Central memory CD4-positive, alpha-beta T cell (primary cell): ENCODE data around the gene SLC17A3.

Experiments
- DNase-seq: peaks from one replicate; pipeline ENCODE4 v3.0.0; 2022
- total RNA-seq, 3 experiments: gene quantifications; one replicate each; lab custom pipeline; 2026; lab: John Stamatoyannopoulos, UW

The SLC17A3 gene, protein sequence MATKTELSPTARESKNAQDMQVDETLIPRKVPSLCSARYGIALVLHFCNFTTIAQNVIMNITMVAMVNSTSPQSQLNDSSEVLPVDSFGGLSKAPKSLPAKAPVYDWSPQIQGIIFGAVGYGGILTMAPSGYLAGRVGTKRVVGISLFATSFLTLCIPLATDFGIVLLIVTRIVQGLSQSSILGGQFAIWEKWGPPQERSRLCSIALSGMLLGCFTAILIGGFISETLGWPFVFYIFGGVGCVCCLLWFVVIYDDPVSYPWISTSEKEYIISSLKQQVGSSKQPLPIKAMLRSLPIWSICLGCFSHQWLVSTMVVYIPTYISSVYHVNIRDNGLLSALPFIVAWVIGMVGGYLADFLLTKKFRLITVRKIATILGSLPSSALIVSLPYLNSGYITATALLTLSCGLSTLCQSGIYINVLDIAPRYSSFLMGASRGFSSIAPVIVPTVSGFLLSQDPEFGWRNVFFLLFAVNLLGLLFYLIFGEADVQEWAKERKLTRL
- total RNA-seq = 0.04 to 0.19 (median 0.11) reads per million in 3 experiments

DNA sequence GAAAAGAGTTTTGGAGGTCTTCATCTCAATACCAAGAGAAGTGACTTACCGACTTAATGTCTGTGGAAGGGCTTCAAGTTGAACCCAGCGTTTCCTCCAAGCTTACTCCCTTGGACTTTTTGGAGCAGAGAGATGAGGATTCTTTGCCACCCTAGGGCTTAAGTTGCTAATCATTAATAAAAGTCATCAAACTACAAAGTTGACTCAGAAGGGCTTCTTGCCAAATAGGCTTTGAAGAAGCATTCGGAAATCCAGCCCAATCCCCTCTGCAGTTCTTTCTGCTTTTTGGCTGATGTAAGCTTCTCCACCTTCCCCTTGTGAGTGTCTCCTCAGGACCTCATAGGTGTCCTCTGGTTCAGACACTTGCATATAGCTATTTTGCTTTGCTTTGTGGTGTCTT is at the start of gene SLC17A3:
TSS of gene SLC17A3 (minus strand) at position 126 of the 400 bp plus-strand sequence. CDS start 5,856 bp downstream, outside the sequence.
- DNase-seq = no peak

DNA sequence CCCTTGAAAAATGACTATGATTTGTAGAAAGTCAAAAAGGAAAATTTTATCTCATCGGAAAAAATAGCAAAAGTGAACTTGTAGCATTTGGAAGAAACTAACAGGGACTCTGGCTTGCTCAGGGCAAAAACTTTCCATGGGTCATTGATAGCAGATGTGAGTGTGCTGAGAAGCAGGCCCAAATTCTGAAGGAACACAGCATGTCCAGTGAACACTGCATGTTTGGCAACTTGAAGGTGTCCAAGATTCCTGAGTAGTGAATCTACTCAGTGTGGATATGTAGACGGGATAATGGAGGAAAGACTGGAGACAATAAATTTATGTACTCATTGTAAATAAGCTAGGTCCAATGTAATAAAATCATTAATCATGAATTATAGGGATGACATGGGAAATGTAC is 48.3 kb upstream of the SLC17A3 start:
- DNase-seq = no peak

DNA sequence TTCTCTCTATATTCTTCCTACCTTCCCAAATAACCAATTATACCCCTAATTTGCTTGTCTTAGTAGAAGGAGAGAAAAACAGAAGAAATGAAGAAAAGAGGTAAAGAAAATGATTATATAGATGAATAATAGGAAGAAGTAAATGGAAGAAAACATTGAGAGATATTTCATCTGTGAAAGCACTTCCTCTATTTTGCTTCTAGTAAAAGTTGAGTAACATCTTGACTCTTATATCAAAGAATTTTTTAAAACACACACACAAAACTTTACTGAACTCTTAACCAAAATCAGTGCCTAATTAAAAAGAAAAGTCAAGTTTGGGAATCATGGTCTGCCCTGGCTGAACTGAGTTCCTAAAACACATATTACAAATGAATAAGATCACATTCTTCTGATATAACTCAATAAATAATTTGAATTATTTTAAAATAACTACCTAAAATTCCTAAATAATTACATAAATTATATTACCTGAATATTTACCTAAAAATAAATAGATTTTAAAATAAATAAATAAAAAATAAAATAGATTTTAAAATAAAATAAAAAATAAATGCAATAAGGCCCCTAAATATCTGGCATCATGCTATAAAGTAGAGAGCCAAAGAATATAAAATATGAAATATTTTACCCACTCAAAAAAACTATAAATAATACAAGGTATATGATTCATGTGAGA is 47.6 kb upstream of the SLC17A3 start:
- no peak for DNase-seq

DNA sequence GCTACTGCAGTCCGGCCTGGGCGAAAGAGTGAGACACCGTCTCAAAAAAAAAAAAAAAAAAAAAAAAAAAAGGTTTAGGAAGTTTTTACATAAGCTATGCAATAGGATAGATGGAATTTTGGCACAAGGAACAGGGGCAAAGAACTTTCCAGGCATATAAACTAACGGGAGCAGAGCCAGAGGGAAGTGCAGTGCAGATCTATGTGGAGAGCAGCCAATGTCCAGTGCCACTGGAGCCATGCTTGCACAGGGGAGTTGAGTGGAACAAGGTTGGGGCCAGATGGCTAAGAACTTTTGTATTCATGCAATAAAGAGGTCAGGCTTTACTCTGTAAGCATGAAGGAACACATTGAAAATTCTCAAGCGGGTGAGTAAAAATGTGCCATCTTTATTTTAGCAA is 45.6 kb upstream of the SLC17A3 start:
- no peak for DNase-seq

DNA sequence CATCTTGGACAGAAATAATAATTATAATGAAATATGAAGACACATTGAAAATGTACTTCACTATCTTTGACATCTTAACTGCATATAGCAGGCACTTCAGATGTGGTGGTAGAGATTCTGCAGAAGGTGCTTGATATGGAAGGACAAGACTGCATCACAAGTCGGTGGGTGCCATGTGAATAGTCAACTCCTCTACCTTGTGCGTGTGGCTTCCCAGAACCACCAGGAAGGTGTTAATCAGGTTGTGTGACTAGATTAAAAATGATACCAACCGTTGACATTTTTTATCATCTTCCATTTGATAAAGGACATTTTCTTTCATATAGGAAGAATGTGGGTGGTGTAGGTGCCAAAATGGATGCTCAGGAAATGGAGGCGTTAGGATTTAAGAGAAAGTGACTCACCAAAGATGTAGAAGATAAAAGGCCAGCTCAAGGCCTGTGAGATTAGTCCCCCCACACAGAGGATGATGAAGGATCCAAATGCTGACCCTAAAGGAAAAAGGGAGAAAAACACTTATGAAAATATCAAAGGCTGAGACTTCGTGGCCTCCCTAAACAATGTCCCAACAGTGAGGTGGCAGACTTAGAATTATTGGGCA is 44.1 kb upstream of the SLC17A3 start:
- DNase-seq = no peak

DNA sequence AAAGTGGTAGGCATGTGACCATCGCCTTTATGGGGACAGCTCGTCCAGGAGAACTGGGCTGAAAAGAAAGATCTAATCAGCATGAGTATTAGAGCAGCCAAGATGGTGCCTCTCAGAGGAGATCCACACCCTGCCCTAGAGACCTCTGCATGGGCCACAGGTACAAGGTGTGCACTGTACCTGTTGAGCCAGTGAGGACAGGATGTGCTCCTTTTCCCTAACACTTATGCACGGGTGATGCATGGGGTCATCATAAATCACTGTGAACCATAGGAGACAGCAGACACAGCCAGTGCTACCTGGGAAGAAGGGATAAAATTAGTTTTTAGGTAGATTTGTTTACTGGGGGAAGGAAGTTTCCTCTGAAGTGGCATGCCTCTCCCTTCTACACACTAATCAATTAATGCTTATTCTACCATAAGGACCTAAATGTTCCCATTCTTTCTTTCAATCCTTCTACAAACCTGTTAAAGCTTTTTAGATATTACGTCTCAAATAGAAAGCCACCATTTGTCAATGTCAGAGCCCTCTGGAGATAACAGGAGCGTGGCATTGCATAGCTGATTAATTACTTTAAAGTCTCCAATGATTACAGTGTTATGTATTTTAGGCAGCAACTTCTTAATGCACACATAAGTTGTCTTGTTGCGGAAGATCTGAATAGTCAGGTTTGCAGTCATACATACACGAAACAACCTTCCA is 42.9 kb upstream of the SLC17A3 start:
- no peak for DNase-seq

DNA sequence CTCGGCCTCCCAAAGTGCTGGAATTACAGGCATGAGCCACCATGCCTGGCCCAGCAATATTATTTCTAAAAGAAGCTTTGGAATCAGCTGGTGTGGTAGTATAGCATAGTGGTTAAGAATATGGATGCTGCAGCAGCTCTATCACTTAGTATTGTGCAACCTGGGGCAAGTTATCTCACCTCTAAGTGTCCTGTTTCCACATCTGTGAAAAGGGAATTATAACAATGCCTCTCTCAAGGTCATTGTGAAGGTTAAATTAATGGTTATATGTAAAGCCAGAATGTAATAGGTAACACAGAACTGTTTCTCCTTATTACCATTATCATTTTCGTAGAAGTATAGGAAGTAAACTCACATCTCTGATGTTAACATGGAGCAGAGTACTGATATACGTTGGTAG is 42.3 kb upstream of the SLC17A3 start:
- no peak for DNase-seq

DNA sequence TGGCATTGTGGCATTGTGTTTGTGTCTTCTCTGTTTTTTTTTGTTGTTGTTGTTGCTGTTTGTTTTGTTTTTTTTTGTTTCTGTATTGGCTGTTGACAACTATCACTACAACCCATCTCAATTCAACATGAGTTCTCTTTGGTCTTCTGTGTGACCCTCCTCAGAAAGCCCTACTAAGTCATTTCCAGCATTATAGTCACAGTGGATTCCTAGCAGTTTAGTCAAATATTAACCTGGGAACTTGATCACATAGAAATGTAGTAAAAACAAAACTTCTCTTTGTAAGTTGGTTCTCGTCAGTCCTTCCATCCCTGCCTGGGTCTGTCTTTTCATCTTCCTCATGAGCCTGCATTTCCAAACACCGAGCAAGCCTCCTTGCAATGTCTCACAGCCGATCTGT is 39.7 kb upstream of the SLC17A3 start:
- DNase-seq = no peak

DNA sequence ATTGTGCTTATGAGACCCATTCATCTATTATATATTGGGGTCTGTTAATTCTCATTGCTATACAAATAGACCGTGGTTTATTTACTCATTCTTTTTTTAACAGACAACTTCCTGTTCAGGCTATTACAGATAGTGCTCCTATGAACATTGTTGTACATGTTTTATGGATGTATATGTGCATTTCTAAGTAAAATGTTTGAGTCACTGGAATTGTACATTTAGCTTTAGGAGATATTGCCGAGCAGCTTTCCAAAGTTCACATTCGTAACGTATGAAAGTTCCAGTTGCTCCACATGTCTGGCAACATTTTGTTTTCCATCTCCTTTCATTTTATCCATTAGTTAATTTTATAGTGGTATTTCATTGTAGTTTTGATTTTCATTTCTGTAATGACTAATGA is 37.3 kb upstream of the SLC17A3 start:
- DNase-seq = no peak

DNA sequence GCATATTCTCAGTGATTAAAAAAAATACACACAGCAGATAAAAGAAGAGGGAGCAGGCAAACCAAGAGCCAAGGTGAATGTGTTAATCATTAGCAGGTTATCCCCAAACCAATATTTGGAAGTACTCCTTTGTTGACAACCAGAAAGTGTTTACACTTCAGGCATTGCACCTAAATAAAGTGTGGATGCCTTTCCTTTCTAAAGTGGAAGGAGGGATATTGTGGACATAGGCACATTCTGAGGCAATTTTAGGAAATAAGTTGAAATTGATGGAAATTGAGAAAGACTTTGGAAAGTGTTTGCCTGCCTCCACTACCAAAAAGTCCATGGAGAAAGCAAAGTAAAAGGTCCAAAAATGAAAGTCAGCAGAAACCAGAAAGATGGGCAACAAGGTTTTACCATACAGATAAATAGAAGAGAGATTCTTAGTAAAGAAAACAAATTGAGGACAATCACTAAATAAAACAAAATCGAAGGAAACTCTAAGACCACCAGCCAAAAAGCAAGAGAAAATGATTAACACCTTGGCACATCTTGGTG is 33.5 kb upstream of the SLC17A3 start:
- no peak for DNase-seq

DNA sequence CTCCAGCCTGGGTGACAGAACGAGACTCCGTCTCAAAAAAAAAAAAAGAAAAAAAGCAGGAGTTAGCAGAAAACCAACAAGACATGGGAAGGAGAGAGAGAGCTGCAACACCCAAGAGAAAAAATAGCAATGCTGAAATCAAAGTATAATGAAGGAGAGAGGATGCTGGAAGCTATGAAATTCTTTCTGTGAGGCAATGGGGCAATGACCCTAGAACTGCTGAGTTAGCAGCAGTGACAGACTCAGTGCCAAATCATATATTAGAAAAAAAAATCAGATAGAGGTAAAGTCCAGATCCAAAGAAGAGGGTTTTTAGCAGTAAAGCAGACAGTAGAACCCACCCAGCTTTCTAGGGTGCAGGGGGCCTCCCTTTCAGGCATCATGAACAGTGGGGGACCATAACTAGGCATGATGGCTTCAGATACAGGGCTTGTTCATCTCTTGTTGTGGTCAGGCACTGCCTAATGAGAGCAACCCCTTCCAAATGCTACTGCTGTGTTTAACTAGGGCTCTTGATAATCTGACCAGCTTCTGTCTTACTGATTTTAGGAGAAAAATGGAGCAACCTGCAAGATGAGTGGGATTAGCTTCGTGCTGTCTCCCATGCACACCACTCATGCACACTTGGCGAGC is 29.5 kb upstream of the SLC17A3 start:
- no peak for DNase-seq

DNA sequence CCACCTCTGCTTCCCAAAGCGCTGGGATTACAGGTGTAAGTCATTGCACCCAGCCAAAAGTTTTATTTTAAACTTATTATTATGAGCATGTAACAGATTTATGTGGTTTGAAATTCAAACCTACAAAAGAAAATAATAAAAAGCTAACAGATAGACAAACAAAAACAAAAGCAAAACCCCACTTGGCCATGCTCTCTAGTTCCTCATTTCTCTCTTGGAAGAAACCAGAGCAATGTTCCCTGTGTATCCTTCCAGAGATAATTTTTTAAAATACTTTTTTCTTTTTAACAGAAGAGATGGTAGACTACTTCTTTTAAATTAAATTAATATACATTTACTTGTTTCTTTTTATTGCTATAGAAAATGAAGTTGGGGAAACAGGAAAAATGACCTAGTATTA is 28.0 kb upstream of the SLC17A3 start:
- no peak for DNase-seq

DNA sequence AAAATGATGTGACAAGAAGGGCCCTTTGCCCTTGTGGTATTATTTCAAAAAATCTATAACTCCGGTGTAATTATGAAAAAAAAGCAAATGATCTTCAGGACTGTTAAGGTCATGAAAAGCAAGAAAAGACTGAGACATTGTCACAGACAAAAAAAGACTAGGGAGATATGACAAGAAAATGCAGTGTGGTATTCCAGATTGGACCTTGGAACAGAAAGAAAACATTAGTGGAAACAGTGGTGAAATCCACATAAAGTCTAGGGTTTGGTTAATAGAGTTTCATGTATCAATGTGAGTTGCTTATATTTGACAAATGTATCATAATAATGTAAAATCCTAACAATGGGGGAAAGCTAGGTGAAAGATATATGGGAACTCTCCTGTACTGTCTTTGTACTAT is 26.8 kb upstream of the SLC17A3 start:
- no peak for DNase-seq

DNA sequence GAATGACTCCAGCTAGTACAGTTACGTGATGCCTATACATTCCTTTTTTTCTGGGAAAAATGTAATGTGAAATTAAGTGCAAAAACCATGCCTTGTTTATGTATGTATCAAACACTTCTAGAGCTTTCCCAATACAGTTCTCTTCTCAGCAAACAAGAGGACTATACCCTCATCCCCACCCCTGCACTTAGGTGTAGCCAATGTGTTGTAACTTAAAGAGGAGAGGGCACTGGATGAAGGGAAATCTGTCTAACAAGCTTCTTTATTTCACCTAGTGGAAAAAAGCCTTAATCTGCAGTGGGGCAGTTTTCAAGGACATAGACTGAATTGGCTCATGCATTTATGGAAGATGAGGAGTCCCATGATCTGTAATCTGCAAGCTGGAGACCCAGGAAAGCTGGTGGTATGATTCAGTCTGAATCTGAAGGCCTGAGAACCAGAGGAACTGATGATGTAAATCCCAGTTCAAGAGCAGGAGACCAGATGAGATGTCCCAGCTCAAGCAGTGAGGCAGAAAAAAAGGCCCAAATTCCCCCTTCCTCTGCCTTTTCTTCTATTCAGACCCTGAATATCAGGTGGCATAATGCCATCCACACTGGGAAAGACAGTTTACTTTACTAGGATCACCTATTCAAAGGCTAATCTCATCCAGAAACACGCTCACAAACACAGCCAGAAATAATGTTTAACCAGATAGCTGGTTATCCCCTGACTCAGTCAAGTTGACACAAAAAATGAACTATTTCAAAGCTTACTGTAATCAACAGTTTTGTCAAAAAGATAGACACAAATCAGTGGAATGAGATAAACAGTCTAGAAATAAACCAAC is 25.8 kb upstream of the SLC17A3 start:
- DNase-seq = no peak

DNA sequence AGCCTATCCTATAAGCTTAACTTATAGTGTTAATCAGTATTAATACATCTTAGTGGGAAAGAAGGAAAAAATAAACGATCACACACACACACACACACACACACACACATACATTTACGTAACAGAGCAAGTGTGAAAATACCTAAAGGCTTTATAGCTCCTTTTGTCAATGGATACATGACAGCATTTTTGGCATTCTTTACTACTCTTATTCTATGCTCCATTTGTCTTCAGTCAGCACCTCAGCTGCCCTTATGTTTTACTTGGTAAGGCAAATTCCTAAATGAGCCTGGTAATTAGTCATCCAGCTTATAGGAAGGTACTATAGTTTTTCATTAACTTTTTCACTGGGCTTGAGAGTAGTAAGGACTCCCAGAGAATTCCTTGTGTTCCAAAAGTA is 25.1 kb upstream of the SLC17A3 start:
- no peak for DNase-seq

DNA sequence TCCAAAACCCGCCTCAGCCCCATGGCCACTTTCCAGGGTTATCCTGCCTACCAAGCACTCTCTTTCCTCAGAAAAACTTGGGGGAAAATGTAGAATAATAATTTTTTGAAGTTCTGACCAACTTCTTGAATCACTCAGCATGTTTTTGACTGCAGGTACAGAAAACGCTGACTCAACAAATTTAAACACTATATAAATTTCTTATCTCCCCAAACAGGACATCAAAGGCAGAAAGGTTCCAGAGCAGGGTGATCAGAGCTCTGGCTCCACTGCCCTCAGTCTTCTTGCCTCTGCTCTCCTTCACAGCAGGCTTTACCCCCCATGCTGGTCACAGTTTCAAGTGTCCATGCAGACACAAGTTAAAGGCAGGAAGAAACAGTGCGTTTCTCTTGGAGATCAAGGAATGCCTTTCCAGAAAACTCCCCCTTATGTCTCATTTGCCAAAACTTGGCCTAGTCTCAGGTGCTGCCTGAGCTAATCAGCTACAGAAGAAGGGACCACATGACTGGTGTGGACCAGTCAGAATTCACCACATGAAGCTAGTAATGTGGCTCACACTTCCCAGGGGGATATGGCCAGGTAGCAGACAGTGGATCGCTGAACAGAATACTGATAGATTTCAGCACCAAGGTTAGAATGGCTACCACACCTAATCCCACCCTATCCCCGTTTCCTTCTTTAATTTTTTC is 24.4 kb upstream of the SLC17A3 start:
- no peak for DNase-seq

DNA sequence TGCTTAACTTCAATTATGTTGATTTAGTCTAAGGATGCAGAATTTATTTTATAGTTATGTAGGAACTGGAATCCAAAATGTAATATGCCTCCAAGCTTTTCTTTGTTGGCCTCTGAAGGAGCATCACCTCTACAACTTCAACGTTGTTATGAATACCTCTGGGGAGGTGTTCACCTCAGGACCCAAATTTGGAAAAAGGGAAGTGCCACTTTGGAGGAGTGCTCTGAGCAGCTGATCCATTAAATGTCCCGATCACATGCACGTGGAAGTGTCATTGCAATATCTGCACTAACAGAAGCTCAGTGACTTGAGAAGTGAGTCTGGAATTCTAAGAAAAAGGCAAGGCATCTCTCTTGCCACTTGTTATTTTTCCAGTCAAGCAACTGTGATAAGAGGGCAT is 22.2 kb upstream of the SLC17A3 start:
- no peak for DNase-seq

DNA sequence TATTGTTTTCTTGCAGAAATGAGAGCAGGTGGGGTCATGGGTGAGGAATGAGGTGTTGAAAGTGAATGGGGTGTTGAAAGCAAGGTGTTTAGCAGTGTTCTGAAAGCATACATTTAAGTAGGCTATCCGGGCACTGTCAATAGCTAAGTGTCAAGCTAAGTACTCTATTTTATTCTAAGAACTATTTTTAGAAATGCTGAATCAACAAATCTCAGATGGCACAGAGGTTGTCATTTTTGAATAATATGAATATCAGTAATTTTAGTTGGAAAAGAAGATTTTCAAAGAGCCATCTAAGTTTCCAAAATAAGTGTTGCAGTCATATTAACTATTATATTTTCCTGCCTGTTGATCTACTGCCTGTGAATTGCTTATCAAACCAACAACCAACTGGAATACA is 21.7 kb upstream of the SLC17A3 start:
- DNase-seq = no peak

DNA sequence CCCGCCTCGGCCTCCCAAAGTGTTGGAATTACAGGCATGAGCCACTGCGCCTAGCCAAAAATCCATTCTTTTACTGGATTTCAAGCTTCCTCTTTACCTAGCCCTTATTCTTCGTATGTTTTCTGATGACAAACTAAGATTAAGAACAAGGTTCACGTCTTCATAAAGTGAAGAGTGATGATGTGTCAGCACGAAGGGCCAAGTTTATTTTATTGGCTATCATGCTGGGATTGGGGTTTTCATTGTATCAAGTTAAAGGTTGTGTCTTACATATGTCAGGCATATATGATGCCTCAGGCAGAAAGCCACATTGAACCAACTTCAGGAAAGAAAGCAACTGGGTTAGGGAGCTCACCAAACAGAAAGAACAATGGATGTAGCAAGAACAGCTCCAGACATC is 19.7 kb upstream of the SLC17A3 start:
- no peak for DNase-seq

DNA sequence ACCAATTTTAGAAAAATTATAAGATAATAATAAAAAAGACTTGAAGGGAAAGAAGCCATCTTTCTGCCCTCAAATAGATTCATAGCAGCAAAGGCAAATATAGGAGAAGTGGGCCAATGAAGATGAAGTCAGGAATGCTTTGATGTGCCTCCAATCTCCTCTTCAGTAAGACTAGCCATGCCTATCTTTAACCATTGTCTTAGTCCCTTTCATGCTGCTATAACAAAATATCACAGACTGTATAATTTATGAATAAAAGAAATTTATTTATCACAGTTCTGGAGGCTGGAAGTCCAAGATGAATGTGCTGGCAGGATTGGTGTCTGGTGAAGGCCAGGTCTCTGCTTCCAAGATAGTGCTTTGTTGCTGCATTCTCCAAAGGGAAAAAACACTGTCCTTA is 18.8 kb upstream of the SLC17A3 start:
- DNase-seq = no peak
